HCT116 (cell line): ENCODE measurements around the gene GSTT2. TPM values are rescaled to one million over a fixed set of nuclear protein-coding genes. Genes with fewer than 3 reads are reported as not detected.

Experiments
- ATAC-seq: fragments of 200-7000 bp; cut with Tn5 transposase; 2 replicates; pipeline ENCODE4 v1.9.1; 2020; ENCODE audit warnings: mild to moderate bottlenecking, moderate library complexity
- BruUV-seq: library from RNA; stranded (reverse); fragments of 400-500 nt; replicated peaks from 2 replicates; lab custom pipeline; 2021; lab: Mats Ljungman, UMichigan
- CTCF ChIA-PET: fragments of 300-600 bp; sonication (Branson Sonifier 250); formaldehyde crosslinking; loops from one replicate; lab custom pipeline; 2021; ENCODE audit warnings: antibody characterized with exemption; lab: Charles Lee
- POLR2A ChIA-PET: fragments of 300-600, 350-600 bp; sonication (Branson Sonifier 250); formaldehyde crosslinking; loops from one replicate; lab custom pipeline; 2021; ENCODE audit warnings: antibody characterized with exemption; lab: Charles Lee
- RAD21 ChIA-PET, 2 experiments: fragments of 300-600 bp; sonication (Branson Sonifier 250); formaldehyde crosslinking; loops; one replicate each; lab custom pipeline; 2023; ENCODE audit warnings: low total read pairs in 2 of 2; ENCODE audit not compliant: uncharacterized antibody in 2 of 2, unreplicated experiment in 2 of 2, low non-redundant PET in 1 of 2; lab: Charles Lee
- DNase-seq: peaks from one replicate; pipeline ENCODE4 v3.0.0-alpha.2; 2010; ENCODE audit warnings: low read depth, low spot score
- H2AFZ ChIP-seq: fragments of 200-600 bp; shearing (Covaris generic), sonication (generic); 2 replicates; pipeline ENCODE4 v1.6.1; 2017; ENCODE audit warnings: low read depth, mixed run types, mixed read lengths, antibody characterized with exemption, low read length; ENCODE audit not compliant: poor library complexity, severe bottlenecking
- H3K27ac ChIP-seq: 2 replicates; pipeline ENCODE4 v1.5.1; 2012; ENCODE audit warnings: low read depth, low read length
- H3K27me3 ChIP-seq: fragments of 200-600 bp; sonication (generic); 2 replicates; pipeline ENCODE4 v1.6.1; 2016; ENCODE audit warnings: mixed run types, low read length, mixed read lengths; ENCODE audit not compliant: insufficient read depth
- H3K36me3 ChIP-seq, 2 experiments: fragments of 200-500 bp in 1 of 2; fragments of 200-600 bp in 1 of 2; sonication (Bioruptor generic) in 1 of 2; sonication (generic) in 1 of 2; 2 replicates each; pipeline versions ENCODE4 v1.5.1 to v1.6.1; 2014 to 2016; ENCODE audit warnings: low read length in 2 of 2, inconsistent platforms in 1 of 2, mixed read lengths in 1 of 2, mixed run types in 1 of 2; ENCODE audit not compliant: insufficient read depth in 2 of 2, control insufficient read depth in 1 of 2
- H3K4me1 ChIP-seq, 2 experiments: fragments of 200-600 bp in 1 of 2; sonication (generic) in 1 of 2; 2 replicates each; pipeline versions ENCODE4 v1.5.1 to v1.6.1; 2012 to 2017; ENCODE audit warnings: low read length in 2 of 2, inconsistent platforms in 1 of 2, mild to moderate bottlenecking in 1 of 2, mixed read lengths in 1 of 2, mixed run types in 1 of 2, moderate library complexity in 1 of 2; ENCODE audit not compliant: insufficient read depth in 2 of 2, control insufficient read depth in 1 of 2
- H3K4me2 ChIP-seq: fragments of 200-600 bp; sonication (generic); 2 replicates; pipeline ENCODE4 v1.6.1; 2017; ENCODE audit warnings: mixed run types, low read length, mixed read lengths
- H3K4me3 ChIP-seq, 2 experiments: fragments of 200-600 bp in 1 of 2; sonication (generic) in 1 of 2; replicated peaks in 1 of 2; 2 replicates each; pipeline ENCODE4 v1.5.1; 2011 to 2016; ENCODE audit warnings: low read length in 2 of 2, control low read depth in 1 of 2, low read depth in 1 of 2, mild to moderate bottlenecking in 1 of 2, mixed read lengths in 1 of 2, mixed run types in 1 of 2
- H3K79me2 ChIP-seq: fragments of 200-600 bp; sonication (generic); 2 replicates; pipeline ENCODE4 v1.6.1; 2017; ENCODE audit warnings: mild to moderate bottlenecking, mixed run types, low read length, moderate library complexity, mixed read lengths; ENCODE audit not compliant: insufficient read depth
- H3K9ac ChIP-seq: fragments of 200-600 bp; sonication (generic); 2 replicates; pipeline ENCODE4 v1.6.1; 2016; ENCODE audit warnings: low read length, mixed read lengths
- H3K9me2 ChIP-seq: fragments of 200-600 bp; sonication (generic), shearing (Covaris generic); 2 replicates; pipeline ENCODE4 v1.6.1; 2017; ENCODE audit warnings: mixed run types, mild to moderate bottlenecking, moderate library complexity; ENCODE audit not compliant: insufficient read depth
- H3K9me3 ChIP-seq, 2 experiments: fragments of 200-500 bp in 1 of 2; fragments of 200-600 bp in 1 of 2; sonication (Bioruptor generic) in 1 of 2; sonication (generic) in 1 of 2; 2 replicates each; pipeline ENCODE4 v1.6.1; 2014 to 2017; ENCODE audit warnings: low read length in 2 of 2, mixed read lengths in 2 of 2, inconsistent platforms in 1 of 2, low read depth in 1 of 2, mild to moderate bottlenecking in 1 of 2, mixed run types in 1 of 2, moderate library complexity in 1 of 2; ENCODE audit not compliant: control insufficient read depth in 1 of 2, insufficient read depth in 1 of 2
- H4K20me1 ChIP-seq: fragments of 200-600 bp; sonication (generic), shearing (Covaris generic); 2 replicates; pipeline ENCODE4 v1.6.1; 2017; ENCODE audit warnings: mixed run types, mild to moderate bottlenecking, moderate library complexity; ENCODE audit not compliant: insufficient read depth
- ATF3 ChIP-seq: IDR thresholded peaks from 2 replicates; pipeline ENCODE4 v1.6.1; 2012
- EGR1 ChIP-seq: IDR thresholded peaks from 2 replicates; pipeline ENCODE4 v1.6.1; 2012; ENCODE audit warnings: low read depth
- ELF1 ChIP-seq: IDR thresholded peaks from 2 replicates; pipeline ENCODE4 v1.6.1; 2012; ENCODE audit warnings: low read depth, borderline replicate concordance
- EZH2 ChIP-seq: fragments of 200-600 bp; sonication (generic); IDR thresholded peaks from 2 replicates; pipeline ENCODE4 v1.6.1; 2017; ENCODE audit warnings: antibody characterized with exemption, mixed run types
- EZH2phosphoT487 ChIP-seq: fragments of 200-600 bp; IDR thresholded peaks from 2 replicates; pipeline ENCODE4 v1.6.1; 2018; ENCODE audit warnings: antibody characterized with exemption, borderline replicate concordance
- FOSL1 ChIP-seq: IDR thresholded peaks from 2 replicates; pipeline ENCODE4 v1.6.1; 2012; ENCODE audit warnings: low read depth
- JUND ChIP-seq: IDR thresholded peaks from 2 replicates; pipeline ENCODE4 v1.6.1; 2012
- POLR2AphosphoS5 ChIP-seq: IDR thresholded peaks from 2 replicates; pipeline ENCODE4 v1.6.1; 2011; ENCODE audit warnings: mild to moderate bottlenecking, low read depth, low read length, moderate library complexity
- YY1 ChIP-seq: IDR thresholded peaks from 2 replicates; pipeline ENCODE4 v1.6.1; 2011; ENCODE audit warnings: low read length, low read depth, moderate library complexity, mild to moderate bottlenecking; ENCODE audit not compliant: insufficient replicate concordance; ENCODE audit errors: extremely low read depth
- ZBTB33 ChIP-seq: IDR thresholded peaks from 2 replicates; pipeline ENCODE4 v1.6.1; 2011; ENCODE audit warnings: mild to moderate bottlenecking, low read length, moderate library complexity; ENCODE audit not compliant: insufficient replicate concordance; ENCODE audit errors: extremely low read depth
- ZFX ChIP-seq: fragments of 450-650 bp; IDR thresholded peaks from 2 replicates; pipeline ENCODE4 v1.6.1; 2017
- ZNF274 ChIP-seq: fragments of 200-500 bp; sonication (Bioruptor generic); IDR thresholded peaks from 2 replicates; pipeline ENCODE4 v1.6.1; 2014; ENCODE audit warnings: mild to moderate bottlenecking, low read depth, low read length, inconsistent platforms
- intact Hi-C: fragments of 100-400 bp; cut with micrococcal nuclease; formaldehyde crosslinking; loops from 2 replicates; pipeline ENCODE4 v1.10.0; 2022
- total RNA-seq: library from RNA; stranded (reverse); gene quantifications from one replicate; pipeline ENCODE4 v1.2.1, GENCODE V29; 2021; ENCODE audit not compliant: unreplicated experiment
- TF ChIP-seq, protein P1 (sequence below): IDR thresholded peaks from 2 replicates; pipeline ENCODE4 v1.6.1; 2012; ENCODE audit warnings: low read depth

GSTT2 gene
- total RNA-seq, 1 experiment from 2014 or later = 5.1 TPM

DNA sequence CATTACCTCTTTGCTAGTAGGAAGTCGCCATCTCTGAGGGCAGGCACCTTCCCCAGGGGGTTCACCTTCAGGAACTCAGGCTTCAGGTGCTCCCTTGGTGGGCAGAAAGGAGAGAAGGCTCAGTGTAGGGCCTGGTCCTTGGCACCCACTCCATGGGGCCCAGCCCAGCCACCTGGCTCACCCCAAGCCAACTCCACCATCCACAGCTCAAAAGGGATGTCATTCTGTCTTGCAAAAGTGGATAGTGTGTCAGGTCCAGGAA, 28.0 kb downstream of the GSTT2 start (continued):
- no peak for TF ChIP-seq ZBTB33
- TF ChIP-seq, all 23 proteins: peak for 0

DNA sequence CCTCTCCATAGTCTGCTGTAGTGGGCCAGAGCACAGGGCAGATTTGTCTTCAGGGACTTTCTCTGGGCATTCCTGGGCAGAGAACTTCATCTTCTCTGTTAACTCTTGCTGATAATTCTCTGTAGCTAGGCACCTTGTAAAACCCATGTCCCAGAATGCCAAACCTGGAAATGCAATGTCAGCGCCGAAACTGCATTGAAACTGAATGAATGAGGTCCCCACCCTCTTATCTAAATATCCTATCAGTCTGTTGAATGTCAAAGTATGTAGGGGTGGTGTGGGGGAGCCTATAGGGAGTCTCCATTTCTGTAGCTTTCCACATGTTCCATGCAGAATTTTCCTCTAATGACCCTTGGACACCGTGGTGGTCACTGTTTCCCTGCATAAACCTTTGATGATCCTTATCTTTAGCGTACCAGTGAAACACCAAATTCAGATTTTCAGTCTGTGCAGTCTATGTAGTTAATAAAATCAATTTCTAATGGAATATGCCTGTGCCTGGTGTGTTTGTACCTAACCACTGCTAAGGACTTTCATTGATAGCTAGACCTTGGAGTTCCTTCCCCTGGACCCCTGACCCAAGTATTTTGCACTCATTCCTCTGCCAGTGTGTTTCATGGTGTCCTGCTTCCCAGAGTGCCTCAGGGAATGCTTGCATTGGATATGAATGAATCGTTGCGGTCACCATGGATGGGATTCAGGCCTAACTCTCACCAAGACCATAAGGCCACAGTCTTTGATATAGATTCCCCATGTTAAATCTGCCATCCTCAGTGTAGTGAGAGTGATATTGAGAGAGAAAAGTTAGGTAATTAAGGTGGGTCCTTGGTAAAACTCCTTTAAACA, 28.7 kb downstream of the GSTT2 start:
- Histone ChIP-seq H3K4me3 (no peak overlapping the region), H3K27me3 (no peaks in the 10 kb centered on the region), H3K27ac (no peak overlapping the region), H3K4me2 (no peak overlapping the region), H3K9me2 (no peaks in the 10 kb centered on the region), H3K9me3 (no peaks in the 10 kb centered on the region; a peak in 1 of 4 replicates), H3K36me3 (no peaks in the 10 kb centered on the region), H2AFZ (no peak overlapping the region), H3K9ac (no peak overlapping the region), H3K79me2 (peaks cover 22% of the 10 kb centered on the region), H3K4me1 (peaks cover 6 to 8% of the 10 kb centered on the region in 2 experiments; a peak in 3 of 4 replicates), H4K20me1 (0 out of 2 replicates have a peak, but pooled peaks cover 2% of the 10 kb centered on the region)
- ATAC-seq = no peak
- POLR2A ChIA-PET = no interaction called here
- CTCF ChIA-PET = no interaction called here
- RAD21 ChIA-PET = no interaction called here
- DNase-seq = no peak
- no TSS peak for BruUV-seq
- intact Hi-C loops = loop anchor here (5.0 kb wide), 1 partner anchor 761 kb away; no protein-coding TSS in a partner anchor
- no peak for TF ChIP-seq EGR1
- TF ChIP-seq JUND = no peak
- no peak for TF ChIP-seq ELF1
- TF ChIP-seq ZNF274 = no peak
- TF ChIP-seq FOSL1 = no peak
- no peak for TF ChIP-seq YY1
- no peak for TF ChIP-seq ZFX
- no peak for TF ChIP-seq ATF3
- no peak for TF ChIP-seq EZH2phosphoT487
- TF ChIP-seq, protein P1, sequence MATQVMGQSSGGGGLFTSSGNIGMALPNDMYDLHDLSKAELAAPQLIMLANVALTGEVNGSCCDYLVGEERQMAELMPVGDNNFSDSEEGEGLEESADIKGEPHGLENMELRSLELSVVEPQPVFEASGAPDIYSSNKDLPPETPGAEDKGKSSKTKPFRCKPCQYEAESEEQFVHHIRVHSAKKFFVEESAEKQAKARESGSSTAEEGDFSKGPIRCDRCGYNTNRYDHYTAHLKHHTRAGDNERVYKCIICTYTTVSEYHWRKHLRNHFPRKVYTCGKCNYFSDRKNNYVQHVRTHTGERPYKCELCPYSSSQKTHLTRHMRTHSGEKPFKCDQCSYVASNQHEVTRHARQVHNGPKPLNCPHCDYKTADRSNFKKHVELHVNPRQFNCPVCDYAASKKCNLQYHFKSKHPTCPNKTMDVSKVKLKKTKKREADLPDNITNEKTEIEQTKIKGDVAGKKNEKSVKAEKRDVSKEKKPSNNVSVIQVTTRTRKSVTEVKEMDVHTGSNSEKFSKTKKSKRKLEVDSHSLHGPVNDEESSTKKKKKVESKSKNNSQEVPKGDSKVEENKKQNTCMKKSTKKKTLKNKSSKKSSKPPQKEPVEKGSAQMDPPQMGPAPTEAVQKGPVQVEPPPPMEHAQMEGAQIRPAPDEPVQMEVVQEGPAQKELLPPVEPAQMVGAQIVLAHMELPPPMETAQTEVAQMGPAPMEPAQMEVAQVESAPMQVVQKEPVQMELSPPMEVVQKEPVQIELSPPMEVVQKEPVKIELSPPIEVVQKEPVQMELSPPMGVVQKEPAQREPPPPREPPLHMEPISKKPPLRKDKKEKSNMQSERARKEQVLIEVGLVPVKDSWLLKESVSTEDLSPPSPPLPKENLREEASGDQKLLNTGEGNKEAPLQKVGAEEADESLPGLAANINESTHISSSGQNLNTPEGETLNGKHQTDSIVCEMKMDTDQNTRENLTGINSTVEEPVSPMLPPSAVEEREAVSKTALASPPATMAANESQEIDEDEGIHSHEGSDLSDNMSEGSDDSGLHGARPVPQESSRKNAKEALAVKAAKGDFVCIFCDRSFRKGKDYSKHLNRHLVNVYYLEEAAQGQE = no peak
- no peak for TF ChIP-seq ZBTB33
- TF ChIP-seq POLR2AphosphoS5 = no peak
- no peak for TF ChIP-seq EZH2
